ENCODE results near the gene GNAI3. TPM values are rescaled to one million over a fixed set of nuclear protein-coding genes. Genes with fewer than 3 reads are reported as not detected.
A peak's percentile ranks its signal among the peaks of the same experiment; 100 is the strongest.

The GNAI3 gene
- total RNA-seq, 1 donor from 2014 or later, result 7.0 TPM

DNA sequence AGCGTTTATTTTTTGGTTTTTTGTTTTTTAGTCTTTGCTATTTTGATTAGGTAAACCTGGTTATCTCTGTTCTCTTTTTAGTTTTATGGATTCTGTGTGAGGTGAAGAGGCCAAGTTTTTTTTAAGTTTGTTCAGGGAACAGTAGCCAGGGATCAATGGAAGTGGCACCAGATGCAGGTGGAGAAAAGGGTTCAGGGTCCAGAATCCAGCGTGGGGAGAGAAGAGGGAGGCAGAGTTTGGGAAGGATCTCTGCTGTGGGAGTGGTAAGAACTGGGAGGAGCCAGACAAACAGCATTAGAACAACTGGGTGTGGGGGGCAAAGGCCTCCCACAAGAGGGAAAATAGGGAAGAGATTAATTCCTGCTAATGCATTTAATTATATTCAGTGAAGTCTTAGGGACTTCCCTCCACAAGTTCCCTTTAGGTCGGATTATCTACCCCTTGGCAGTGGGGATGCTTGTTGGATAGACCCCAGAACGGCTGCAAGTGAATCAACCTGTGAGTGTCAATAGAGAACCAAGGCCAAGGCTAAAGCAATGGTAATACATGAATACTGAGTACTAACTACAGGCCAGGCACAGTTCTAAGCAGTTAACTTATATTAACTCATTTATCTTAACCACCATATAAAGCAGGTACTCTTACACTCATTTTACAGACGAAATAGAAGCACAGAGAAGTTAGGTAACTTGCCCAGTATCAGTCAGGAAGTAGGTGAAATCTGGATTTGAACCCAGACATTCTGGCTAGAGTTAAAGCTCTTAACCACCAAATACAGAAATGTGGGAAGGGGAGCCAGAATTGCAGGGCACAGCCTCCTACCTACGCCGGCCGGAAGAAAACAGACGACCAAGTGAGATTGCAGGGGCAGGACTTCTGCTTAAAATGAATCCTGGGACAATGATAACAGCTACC is 70.5 kb downstream of the GNAI3 start:
- DNase-seq (ENCODE audit: low spot score) (no peak), ATAC-seq (no peak)
- intact Hi-C loops (cut with DNase I), result no loop called here

DNA sequence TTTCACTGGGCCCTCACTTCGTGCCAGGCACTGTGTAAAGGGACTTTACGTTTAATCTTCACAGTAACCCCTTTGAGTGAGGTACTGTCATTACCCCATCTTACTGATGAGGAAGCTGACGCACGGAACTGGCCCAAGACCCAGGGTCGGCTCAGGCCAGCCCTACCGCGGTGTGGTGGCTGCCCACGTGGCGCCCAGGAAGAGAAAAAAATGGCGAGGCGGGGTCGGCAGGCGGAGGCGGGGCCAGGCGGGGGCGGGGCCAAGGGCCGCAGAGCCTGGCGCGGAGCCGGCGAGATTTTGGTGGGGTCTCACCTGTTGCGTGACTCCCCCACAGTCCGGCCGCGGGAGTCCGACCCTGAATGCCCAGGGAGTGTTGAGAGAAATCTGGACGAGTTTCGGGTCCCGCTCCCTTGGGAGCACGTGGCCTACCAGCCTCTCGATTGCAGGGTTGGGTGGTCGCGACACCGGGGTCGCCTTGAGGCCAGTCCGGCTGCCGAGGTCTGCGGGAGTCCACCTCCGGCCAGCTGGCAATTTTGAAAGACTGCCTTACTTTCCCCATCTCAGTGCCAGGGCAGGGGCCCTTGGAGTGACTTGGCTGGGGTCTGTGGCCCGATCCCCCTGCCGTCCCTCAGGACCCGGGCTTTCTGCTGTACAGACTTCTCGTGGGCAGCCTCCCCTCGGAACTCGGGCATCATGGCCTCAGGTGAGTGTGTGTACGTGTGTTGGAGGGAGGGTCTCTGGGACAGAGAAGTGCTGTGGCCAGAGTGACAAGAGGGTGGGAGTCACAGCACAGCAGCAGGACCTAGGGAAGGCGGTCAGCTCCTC is 71.4 kb downstream of the GNAI3 start, which contains the start of the genes AMPD2 and GNAT2:
AMPD2 (plus strand) TSS at position 262 of the 825 bp plus-strand sequence. CDS start 1,339 bp downstream, outside the sequence.
GNAT2 (minus strand) TSS at position 41 of the 825 bp plus-strand sequence. CDS start 6,746 bp downstream, outside the sequence.
- DNase-seq (ENCODE audit: low spot score), result peak; percentile 88
- peak; percentile 79 for ATAC-seq
- intact Hi-C loops (cut with DNase I), result no loop called here

DNA sequence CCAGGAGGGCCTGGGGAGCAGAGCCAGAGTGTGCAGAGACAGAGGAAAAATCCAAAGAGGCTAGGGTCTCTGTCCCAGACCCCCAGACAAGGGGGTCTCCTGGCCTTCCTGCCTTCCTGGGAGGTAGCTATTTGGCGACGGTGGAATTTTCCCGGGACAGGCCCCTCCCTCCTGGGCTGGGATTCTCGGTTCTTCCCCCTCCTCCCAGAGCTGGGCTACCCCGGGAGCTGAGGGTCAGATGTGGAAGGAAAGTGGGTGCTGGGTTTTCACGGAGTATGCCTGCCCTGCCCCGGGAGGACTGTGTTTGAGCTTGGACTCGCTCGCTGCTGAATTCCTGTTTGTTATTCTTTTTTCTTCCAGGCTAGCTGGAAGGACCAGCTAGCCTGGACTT is 72.0 kb downstream of the GNAI3 start:
- no peak for DNase-seq (ENCODE audit: low spot score)
- intact Hi-C loops (cut with DNase I), result no loop called here
- ATAC-seq, result peak; percentile 52

DNA sequence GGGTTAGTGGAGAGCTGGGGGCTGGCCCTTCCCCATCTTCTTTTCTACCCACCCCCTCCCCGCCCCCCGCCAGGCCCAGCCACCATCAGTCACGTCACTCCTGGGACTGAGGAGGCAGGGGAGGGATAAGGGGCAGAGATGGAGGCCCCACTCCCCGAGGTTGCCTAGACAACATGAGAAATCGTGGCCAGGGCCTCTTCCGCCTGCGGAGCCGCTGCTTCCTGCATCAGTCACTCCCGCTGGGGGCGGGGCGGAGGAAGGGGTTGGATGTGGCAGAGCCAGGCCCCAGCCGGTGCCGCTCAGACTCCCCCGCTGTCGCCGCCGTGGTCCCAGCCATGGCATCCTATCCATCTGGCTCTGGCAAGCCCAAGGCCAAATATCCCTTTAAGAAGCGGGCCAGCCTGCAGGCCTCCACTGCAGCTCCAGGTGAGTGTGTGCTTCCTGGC is 72.4 kb downstream of the GNAI3 start:
- DNase-seq (ENCODE audit: low spot score) (peak; percentile 96), ATAC-seq (peak; percentile 90)
- intact Hi-C loops (cut with DNase I), result no loop called here

DNA sequence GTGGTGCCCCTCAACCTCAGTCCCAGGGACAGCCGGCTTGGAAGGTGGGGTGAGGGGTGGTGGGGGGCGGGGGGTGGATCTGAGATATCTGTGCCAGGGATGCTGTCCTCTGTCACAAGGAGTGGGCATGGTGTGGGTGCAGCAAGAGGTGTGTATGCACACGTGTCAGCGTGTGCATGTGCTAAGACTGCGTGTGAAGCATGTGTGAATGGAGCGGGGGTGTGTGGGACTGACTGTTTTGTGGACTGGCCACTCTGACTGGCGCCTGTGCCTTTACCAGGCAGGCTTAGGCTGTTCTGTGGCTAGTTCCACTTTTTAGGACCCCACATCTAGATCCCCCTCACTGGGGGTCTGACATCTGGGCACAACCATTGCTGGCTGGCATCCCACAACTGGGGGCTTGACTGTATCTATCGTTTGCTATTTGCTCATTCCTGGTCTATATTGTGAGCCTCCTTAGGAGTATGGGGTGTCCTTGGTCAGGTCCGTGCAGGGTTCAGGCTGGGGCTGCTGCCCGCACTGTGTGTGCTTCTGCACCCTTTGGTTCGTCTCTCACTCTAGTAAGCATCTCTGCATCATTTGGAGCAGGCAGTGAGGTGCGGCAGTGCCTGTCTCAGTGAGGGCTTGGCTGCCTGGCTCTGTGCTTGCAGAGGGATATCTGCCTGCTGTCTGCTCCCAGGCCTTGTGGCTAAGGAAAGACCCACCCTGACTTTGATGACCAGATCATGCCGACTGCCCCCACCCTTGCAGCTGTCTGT is 73.1 kb downstream of the GNAI3 start:
- no peak for ATAC-seq
- DNase-seq (ENCODE audit: low spot score), result no peak
- intact Hi-C loops (cut with DNase I), result no loop called here

DNA sequence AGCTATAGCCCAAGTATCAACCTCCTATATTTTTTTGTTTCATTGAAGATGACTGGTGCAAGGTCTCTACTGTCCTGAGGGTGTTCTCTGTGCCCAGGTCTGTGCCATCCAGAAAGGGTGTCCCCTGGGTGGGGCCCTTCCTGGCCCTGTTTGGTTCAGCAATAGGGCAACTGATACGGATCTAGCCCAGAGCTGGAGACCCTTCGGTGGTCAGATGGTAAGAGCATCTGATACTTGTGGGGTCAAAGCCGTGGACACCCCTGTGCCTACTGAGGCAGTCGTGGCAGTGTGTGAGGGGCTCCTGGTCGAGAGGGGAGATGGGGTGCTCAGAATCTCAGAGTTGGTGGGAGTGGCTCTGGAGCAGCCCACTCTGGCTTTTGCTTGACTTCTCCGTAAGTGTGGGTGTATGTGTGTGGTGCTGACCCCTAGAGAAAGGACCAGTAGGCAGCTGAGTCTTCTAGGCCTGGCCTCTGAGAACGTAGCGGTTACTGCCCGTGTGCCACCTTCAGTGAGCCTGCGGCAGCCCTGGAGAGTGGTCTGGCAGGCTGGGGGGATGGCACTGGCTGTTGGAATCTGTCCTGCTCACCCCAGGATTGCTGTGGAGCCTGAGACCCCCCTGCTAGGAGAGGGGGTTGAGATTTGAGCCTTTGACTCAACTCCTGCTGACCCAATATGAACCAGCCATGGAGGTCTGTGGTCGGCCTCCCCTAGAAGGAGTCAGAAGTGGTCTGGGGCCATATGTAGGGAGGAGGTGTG is 73.9 kb downstream of the GNAI3 start:
- no peak for ATAC-seq
- DNase-seq (ENCODE audit: low spot score), result no peak
- intact Hi-C loops (cut with DNase I), result no loop called here

DNA sequence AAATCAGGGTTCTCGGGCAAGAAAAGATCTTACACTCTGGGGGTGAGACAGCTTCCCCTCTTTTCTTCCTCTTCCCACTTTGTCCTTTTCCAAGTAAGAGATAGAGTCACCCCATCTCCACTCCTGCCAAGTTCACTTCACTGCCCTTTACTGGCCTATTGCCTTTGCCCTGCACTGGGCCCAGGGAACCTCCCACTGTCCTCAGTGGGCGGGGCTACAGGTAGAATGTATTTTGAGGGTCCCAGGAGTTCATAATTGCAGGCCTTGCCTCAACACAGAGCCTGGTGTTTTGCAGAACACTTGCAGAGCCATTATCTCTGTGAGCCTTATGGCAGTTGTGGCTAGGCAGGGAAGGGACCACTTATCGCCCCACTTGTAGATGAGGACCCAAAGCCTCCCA is 74.5 kb downstream of the GNAI3 start:
- DNase-seq (ENCODE audit: low spot score), result no peak
- intact Hi-C loops (cut with DNase I), result no loop called here
- ATAC-seq, result no peak

DNA sequence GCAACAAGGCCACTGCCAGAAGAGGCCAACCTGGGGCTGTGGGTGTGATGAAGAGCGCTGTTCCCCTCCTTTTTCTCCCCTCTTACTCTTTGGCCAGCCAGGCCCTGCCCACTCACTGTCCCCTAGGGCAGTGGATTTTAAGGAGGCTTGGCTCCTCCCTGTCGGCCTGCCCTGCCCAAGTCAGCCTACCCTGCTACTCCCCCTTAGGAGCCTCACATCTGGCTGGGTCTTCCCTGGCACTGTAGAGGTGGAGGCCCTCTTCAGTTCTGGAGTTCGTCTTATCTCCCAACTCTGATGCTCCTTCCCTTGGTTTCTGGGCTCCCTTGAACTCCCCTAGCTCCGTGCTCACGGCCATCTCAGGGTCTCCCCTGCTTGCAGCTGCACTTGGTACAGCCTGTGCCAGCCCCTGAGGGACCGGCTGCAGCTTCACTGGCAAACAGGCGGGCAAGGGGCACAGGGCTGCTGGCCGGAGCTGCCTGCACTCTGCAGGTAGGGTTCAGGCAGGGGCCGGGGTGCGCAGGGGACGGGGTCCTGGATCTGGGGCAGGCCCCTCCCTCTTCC is 75.3 kb downstream of the GNAI3 start:
- DNase-seq (ENCODE audit: low spot score) (no peak), ATAC-seq (no peak)
- intact Hi-C loops (cut with DNase I), result no loop called here

DNA sequence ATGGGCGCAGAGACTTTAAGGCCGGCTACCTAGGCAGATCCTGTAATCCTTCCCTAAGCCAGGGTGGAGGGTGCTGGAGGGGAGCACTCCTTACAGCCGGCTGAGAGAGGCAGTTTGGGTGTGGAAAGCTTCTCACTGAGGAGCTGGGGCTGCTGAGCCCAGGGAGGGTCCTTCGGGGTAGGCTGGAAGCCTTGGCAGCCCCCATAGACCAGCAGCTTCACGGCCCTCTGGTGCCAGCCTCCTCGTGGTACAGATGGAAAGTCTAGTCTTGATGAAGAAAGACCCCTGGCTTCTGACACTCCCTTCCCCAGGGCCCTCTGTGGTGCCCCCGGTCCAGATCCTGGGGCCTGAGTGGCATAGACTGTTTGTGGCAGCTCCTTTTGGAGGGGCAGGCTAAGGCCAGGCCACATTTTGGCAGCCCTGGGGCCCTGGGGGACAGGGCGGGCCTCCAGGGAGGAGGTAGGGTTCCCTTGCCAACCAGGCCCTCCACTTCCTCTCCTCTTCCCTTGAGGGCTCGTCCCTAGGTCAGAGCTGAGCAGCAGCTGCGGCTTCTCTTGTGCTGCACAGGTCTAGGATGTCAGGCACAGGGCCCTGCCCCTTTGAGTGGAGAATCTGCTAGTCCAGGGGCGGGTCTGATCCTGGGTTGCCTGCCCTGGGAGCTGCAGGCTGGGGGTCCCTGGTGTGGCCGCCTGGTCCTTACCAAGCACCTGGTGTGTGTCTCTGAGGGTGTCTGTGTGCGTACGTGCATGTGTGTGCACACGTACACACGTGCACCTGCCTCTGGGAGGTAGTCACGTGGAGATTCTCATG is 76.0 kb downstream of the GNAI3 start:
- ATAC-seq (no peak), DNase-seq (ENCODE audit: low spot score) (no peak)
- intact Hi-C loops (cut with DNase I), result no loop called here

DNA sequence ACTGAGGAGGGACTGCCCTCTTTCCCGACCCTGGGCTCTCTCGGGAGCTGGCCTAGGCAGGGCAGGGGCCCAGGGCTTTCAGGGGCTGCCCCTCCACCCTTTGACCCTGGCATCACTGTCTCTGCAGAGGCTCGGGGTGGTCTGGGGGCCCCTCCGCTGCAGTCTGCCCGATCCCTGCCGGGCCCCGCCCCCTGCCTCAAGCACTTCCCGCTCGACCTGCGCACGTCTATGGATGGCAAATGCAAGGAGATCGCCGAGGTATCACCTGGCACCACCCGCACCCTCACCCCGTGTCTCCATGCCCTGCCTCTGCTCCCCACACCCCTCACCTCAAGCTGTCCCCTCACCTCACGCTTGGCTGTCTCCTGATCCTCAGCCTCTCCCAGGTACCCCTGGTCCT is 76.8 kb downstream of the GNAI3 start:
- ATAC-seq, result no peak
- no peak for DNase-seq (ENCODE audit: low spot score)
- intact Hi-C loops (cut with DNase I), result no loop called here

DNA sequence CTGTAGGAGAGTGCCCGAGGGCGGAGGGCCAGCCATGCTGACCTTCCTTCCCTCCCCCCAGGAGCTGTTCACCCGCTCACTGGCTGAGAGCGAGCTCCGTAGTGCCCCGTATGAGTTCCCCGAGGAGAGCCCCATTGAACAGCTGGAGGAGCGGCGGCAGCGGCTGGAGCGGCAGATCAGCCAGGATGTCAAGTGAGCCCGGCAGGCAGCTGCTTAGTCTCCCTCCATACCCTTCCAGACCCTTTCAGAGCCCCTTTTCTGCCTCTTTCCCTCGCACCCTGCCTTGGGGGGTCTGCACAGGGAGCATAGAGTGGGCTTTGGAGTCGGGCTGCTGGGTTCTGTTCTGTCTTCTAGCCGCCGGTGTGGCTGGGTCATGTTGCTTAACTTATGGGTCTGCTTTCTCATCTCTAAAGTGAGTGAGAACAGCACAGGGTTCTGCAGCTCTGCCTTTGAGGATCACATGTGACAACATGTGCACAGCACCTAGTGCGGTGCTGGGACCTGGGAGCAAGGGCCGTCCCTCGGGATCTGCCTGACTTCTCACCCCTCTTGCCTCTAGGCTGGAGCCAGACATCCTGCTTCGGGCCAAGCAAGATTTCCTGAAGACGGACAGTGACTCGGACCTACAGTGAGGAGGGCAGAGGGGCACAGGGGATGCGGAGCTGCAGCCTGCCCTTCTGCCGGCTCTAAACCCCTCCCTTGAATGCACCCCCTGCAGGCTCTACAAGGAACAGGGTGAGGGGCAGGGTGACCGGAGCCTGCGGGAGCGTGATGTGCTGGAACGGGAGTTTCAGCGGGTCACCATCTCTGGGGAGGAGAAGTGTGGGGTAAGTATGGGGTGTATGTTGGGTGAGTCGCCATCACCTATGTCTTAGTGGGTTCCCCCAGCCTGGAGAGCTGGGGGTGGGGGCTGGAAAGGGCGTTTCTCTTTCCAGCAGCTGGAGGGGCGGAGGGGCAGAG is 77.5 kb downstream of the GNAI3 start:
- intact Hi-C loops (cut with DNase I), result no loop called here
- DNase-seq (ENCODE audit: low spot score) (no peak), ATAC-seq (no peak)

DNA sequence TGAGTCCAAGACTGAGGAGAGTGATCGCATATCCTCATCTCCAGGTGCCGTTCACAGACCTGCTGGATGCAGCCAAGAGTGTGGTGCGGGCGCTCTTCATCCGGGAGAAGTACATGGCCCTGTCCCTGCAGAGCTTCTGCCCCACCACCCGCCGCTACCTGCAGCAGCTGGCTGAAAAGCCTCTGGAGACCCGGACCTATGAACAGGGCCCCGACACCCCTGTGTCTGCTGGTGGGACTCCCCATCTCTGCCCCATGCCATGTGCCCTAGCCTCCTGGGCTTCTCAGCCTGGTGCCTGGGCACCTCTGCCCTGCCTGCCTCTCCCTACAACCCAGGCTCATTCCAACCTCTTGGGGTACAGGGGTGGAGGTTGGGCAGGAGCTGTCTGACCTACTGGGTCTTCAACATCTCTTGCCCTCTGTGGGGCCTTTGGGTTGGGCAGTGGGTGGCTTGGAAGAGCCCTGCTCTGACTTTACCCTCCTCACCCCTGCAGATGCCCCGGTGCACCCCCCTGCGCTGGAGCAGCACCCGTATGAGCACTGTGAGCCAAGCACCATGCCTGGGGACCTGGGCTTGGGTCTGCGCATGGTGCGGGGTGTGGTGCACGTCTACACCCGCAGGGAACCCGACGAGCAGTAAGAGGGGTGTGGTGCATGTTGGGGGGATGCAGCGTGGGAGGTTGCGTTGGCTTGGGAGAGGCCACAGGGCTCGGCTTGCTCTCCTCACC is 78.4 kb downstream of the GNAI3 start:
- ATAC-seq (no peak), DNase-seq (ENCODE audit: low spot score) (no peak)
- intact Hi-C loops (cut with DNase I), result no loop called here

DNA sequence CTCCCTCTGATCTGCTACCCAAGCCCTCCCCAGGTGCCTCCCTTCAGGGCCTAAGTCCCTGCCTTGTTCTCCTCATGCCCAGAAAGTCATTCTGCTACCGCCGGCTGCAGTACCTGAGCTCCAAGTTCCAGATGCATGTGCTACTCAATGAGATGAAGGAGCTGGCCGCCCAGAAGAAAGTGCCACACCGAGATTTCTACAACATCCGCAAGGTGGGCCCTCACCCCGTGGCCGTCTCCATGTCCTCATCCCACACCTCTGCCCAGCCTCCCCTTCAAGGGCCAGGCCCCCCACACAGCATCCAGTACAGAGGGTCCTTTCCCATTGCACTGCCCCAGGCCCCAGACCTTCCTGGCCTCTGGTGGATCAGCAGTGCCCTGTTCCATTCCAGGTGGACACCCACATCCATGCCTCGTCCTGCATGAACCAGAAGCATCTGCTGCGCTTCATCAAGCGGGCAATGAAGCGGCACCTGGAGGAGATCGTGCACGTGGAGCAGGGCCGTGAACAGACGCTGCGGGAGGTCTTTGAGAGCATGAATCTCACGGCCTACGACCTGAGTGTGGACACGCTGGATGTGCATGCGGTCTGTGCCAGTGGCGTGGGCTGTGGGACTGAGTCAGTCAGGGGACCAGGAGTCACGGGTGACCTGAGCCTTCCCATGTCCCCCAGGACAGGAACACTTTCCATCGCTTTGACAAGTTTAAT is 79.4 kb downstream of the GNAI3 start:
- intact Hi-C loops (cut with DNase I), result no loop called here
- ATAC-seq (no peak), DNase-seq (ENCODE audit: low spot score) (no peak)

DNA sequence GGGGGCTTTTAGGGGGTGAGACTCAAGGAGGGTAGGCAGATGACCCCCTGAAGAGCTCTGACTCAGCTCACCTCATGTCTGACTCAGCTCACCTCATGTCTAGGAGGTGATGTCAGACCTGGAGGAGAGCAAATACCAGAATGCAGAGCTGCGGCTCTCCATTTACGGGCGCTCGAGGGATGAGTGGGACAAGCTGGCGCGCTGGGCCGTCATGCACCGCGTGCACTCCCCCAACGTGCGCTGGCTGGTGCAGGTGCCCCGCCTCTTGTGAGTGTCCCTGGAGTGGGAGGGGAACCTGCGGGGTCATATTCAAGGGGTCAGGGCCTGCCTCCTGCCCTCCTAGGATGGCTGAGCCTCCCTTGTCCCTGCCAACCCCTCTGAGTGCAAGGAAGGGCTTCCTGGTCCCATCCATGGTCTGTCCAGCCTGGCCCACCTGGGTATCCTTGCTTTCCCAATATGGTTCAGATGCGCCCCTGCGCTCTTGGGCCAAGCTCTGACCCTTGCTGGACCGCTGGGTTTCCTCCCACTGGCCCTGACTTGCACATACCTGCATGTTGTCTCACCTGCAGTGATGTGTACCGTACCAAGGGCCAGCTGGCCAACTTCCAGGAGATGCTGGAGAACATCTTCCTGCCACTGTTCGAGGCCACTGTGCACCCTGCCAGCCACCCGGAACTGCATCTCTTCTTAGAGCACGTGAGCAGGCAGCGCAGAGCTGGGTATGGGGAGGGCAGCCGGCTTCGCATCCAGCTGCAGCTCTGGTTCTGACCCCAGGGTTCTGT is 80.3 kb downstream of the GNAI3 start:
- DNase-seq (ENCODE audit: low spot score) (no peak), ATAC-seq (no peak)
- intact Hi-C loops (cut with DNase I), result no loop called here

Measured in sciatic nerve (tissue), 2 donors.